Measurements from ENCODE around the gene RIC3.
"Not testable (repeated sequence)": the region's sequence is repeated elsewhere in the genome, so short reads cannot be mapped to it uniquely, and the experiment has no call there.

RIC3 gene

GRCh38 chr11:8186429-8186828 is 17.6 kb upstream of the RIC3 start:
- no peak for FAIRE-seq

GRCh38 chr11:8183111-8183510 is 14.3 kb upstream of the RIC3 start:
- FAIRE-seq, result no peak

- FAIRE-seq, result no peak
Measured at GRCh38 chr11:8180469-8180868, 11.6 kb upstream of the RIC3 start.

- no peak for FAIRE-seq
Measured at GRCh38 chr11:8178297-8178696, 9.5 kb upstream of the RIC3 start.

GRCh38 chr11:8177136-8177535 is 8.3 kb upstream of the RIC3 start:
- no peak for FAIRE-seq

GRCh38 chr11:8167796-8168195 is 1.0 kb downstream of the RIC3 start:
- FAIRE-seq, result no peak

- no peak for FAIRE-seq
Measured at GRCh38 chr11:8164746-8165145, 4.1 kb downstream of the RIC3 start.

- FAIRE-seq, result not testable (repeated sequence)
Measured at GRCh38 chr11:8161627-8162304, 7.1 kb downstream of the RIC3 start.

- FAIRE-seq, result no peak
Measured at GRCh38 chr11:8156877-8157276, 11.9 kb downstream of the RIC3 start.

- no peak for FAIRE-seq
Measured at GRCh38 chr11:8149726-8150125, 19.1 kb downstream of the RIC3 start.

GRCh38 chr11:8138526-8138925 is 30.3 kb downstream of the RIC3 start:
- no peak for FAIRE-seq

GRCh38 chr11:8127447-8127846 is 41.4 kb downstream of the RIC3 start:
- FAIRE-seq, result no peak

- FAIRE-seq, result no peak
Measured at GRCh38 chr11:8126649-8127289, 42.1 kb downstream of the RIC3 start.

- no peak for FAIRE-seq
Measured at GRCh38 chr11:8122173-8122764, 46.6 kb downstream of the RIC3 start.

- no peak for FAIRE-seq
Measured at GRCh38 chr11:8111636-8112035, 57.2 kb downstream of the RIC3 start.

- no peak for FAIRE-seq
Measured at GRCh38 chr11:8110396-8110795, 58.4 kb downstream of the RIC3 start.

- no peak for FAIRE-seq
Measured at GRCh38 chr11:8109675-8110074, 59.1 kb downstream of the RIC3 start.

GRCh38 chr11:8108421-8108820 is 60.4 kb downstream of the RIC3 start:
- FAIRE-seq, result no peak

- FAIRE-seq, result no peak
Measured at GRCh38 chr11:8107642-8108041, 61.2 kb downstream of the RIC3 start.

- FAIRE-seq, result no peak
Measured at GRCh38 chr11:8106679-8107078, 62.1 kb downstream of the RIC3 start.

- no peak for FAIRE-seq
Measured at GRCh38 chr11:8105666-8106065, 63.2 kb downstream of the RIC3 start.

GRCh38 chr11:8105133-8105532 is 63.7 kb downstream of the RIC3 start:
- FAIRE-seq, result no peak

GRCh38 chr11:8103909-8104308 is 64.9 kb downstream of the RIC3 start:
- no peak for FAIRE-seq

- no peak for FAIRE-seq
Measured at GRCh38 chr11:8102965-8103364, 65.9 kb downstream of the RIC3 start.
